ENCODE results near the gene SEPSECS. TPM values are rescaled to one million over a fixed set of nuclear protein-coding genes. Genes with fewer than 3 reads are reported as not detected.

The SEPSECS gene
- polyA plus RNA-seq, 4 donors, result 5.7 to 23.0 (median 16.7) TPM

- FAIRE-seq, result no peak
- Histone ChIP-seq H3K4me1 (ENCODE audit: control insufficient read depth in 3 of 3, insufficient read depth in 2 of 3, low read depth in 1 of 3, low read length in 2 of 3) (no peaks in the 10 kb centered on the region), H3K27me3 (ENCODE audit: control insufficient read depth in 3 of 3, insufficient read depth in 3 of 3, low read length in 3 of 3) (no peaks in the 10 kb centered on the region), H3K36me3 (ENCODE audit: control insufficient read depth in 3 of 3, insufficient read depth in 2 of 3, low read depth in 1 of 3, low read length in 3 of 3) (peaks cover 0 to 8% (median 3%) of the 10 kb centered on the region in 3 donors), H3K27ac (ENCODE audit: low read depth in 1 of 3, low read length in 2 of 3) (no peak overlapping the region), H3K4me3 (ENCODE audit: low read depth in 1 of 3, low read length in 3 of 3) (no peak overlapping the region), H3K9me3 (ENCODE audit: control insufficient read depth in 2 of 2, insufficient read depth in 1 of 2, low read depth in 1 of 2, low read length in 1 of 2) (no peaks in the 10 kb centered on the region)
- no peak for DNase-seq
- WGBS, 3 donors, result 73 to 86% (median 78%) methylated on average over 3 of the region's 3 CpGs
Measured at GRCh38 chr4:25123236-25123635, 37.0 kb downstream of the SEPSECS start.

GRCh38 chr4:25120146-25120940 lies 39.9 kb downstream of the SEPSECS start:
- H3K36me3 ChIP-seq (ENCODE audit: control insufficient read depth in 3 of 3, insufficient read depth in 2 of 3, low read depth in 1 of 3, low read length in 3 of 3), result peaks cover 0 to 4% (median 3%) of the 10 kb centered on the region in 3 donors
- WGBS, 3 donors, result 82 to 92% (median 89%) methylated on average over 3 of the region's 3 CpGs
- no peak for FAIRE-seq

GRCh38 chr4:25117716-25118472 lies 42.4 kb downstream of the SEPSECS start:
- no peak for FAIRE-seq
- 89 to 92% (median 89%) methylated on average over 6 of the region's 6 CpGs for WGBS, 3 donors

More at GRCh38 chr4:25120146-25120940, 39.9 kb downstream of the SEPSECS start:
- Histone ChIP-seq H3K4me1 (ENCODE audit: control insufficient read depth in 3 of 3, insufficient read depth in 2 of 3, low read depth in 1 of 3, low read length in 2 of 3) (no peaks in the 10 kb centered on the region), H3K9me3 (ENCODE audit: control insufficient read depth in 2 of 2, insufficient read depth in 1 of 2, low read depth in 1 of 2, low read length in 1 of 2) (no peaks in the 10 kb centered on the region), H3K27ac (ENCODE audit: low read depth in 1 of 3, low read length in 2 of 3) (no peak overlapping the region), H3K4me3 (ENCODE audit: low read depth in 1 of 3, low read length in 3 of 3) (no peak overlapping the region), H3K27me3 (ENCODE audit: control insufficient read depth in 3 of 3, insufficient read depth in 3 of 3, low read length in 3 of 3) (no peaks in the 10 kb centered on the region)
- no peak for DNase-seq

GRCh38 chr4:25117274-25117673 lies 43.0 kb downstream of the SEPSECS start:
- WGBS, 3 donors, result 91 to 97% (median 95%) methylated on average over 4 of the region's 4 CpGs
- Histone ChIP-seq H3K27ac (ENCODE audit: low read depth in 1 of 3, low read length in 2 of 3) (no peak overlapping the region), H3K36me3 (ENCODE audit: control insufficient read depth in 3 of 3, insufficient read depth in 2 of 3, low read depth in 1 of 3, low read length in 3 of 3) (peaks cover 0 to 3% (median 0%) of the 10 kb centered on the region in 3 donors), H3K4me1 (ENCODE audit: control insufficient read depth in 3 of 3, insufficient read depth in 2 of 3, low read depth in 1 of 3, low read length in 2 of 3) (no peaks in the 10 kb centered on the region), H3K9me3 (ENCODE audit: control insufficient read depth in 2 of 2, insufficient read depth in 1 of 2, low read depth in 1 of 2, low read length in 1 of 2) (no peaks in the 10 kb centered on the region), H3K4me3 (ENCODE audit: low read depth in 1 of 3, low read length in 3 of 3) (no peak overlapping the region), H3K27me3 (ENCODE audit: control insufficient read depth in 3 of 3, insufficient read depth in 3 of 3, low read length in 3 of 3) (peaks cover 0 to 2% (median 0%) of the 10 kb centered on the region in 3 donors)
- FAIRE-seq, result no peak
- no peak for DNase-seq

More at GRCh38 chr4:25117716-25118472, 42.4 kb downstream of the SEPSECS start:
- no peaks in the 10 kb centered on the region for H3K9me3 ChIP-seq (ENCODE audit: control insufficient read depth in 2 of 2, insufficient read depth in 1 of 2, low read depth in 1 of 2, low read length in 1 of 2)
- DNase-seq, result no peak
- H3K36me3 ChIP-seq (ENCODE audit: control insufficient read depth in 3 of 3, insufficient read depth in 2 of 3, low read depth in 1 of 3, low read length in 3 of 3), result peaks cover 0 to 3% (median 0%) of the 10 kb centered on the region in 3 donors
- peaks cover 0 to 2% (median 0%) of the 10 kb centered on the region in 3 donors for H3K27me3 ChIP-seq (ENCODE audit: control insufficient read depth in 3 of 3, insufficient read depth in 3 of 3, low read length in 3 of 3)
- H3K27ac ChIP-seq (ENCODE audit: low read depth in 1 of 3, low read length in 2 of 3), result no peak overlapping the region
- no peaks in the 10 kb centered on the region for H3K4me1 ChIP-seq (ENCODE audit: control insufficient read depth in 3 of 3, insufficient read depth in 2 of 3, low read depth in 1 of 3, low read length in 2 of 3)
- H3K4me3 ChIP-seq (ENCODE audit: low read depth in 1 of 3, low read length in 3 of 3), result no peak overlapping the region

- DNase-seq (no peak), FAIRE-seq (no peak)
- Histone ChIP-seq H3K27ac (ENCODE audit: low read depth in 1 of 3, low read length in 2 of 3) (no peak overlapping the region), H3K27me3 (ENCODE audit: control insufficient read depth in 3 of 3, insufficient read depth in 3 of 3, low read length in 3 of 3) (peaks cover 0 to 2% (median 0%) of the 10 kb centered on the region in 3 donors), H3K4me3 (ENCODE audit: low read depth in 1 of 3, low read length in 3 of 3) (no peak overlapping the region), H3K9me3 (ENCODE audit: control insufficient read depth in 2 of 2, insufficient read depth in 1 of 2, low read depth in 1 of 2, low read length in 1 of 2) (no peaks in the 10 kb centered on the region), H3K36me3 (ENCODE audit: control insufficient read depth in 3 of 3, insufficient read depth in 2 of 3, low read depth in 1 of 3, low read length in 3 of 3) (peaks cover 0 to 3% (median 0%) of the 10 kb centered on the region in 3 donors), H3K4me1 (ENCODE audit: control insufficient read depth in 3 of 3, insufficient read depth in 2 of 3, low read depth in 1 of 3, low read length in 2 of 3) (no peaks in the 10 kb centered on the region)
- 72 to 82% (median 73%) methylated on average over 13 of the region's 13 CpGs for WGBS, 3 donors
Measured at GRCh38 chr4:25113915-25114904, 46.0 kb downstream of the SEPSECS start.

- FAIRE-seq (no peak), DNase-seq (no peak)
- Histone ChIP-seq H3K36me3 (ENCODE audit: control insufficient read depth in 3 of 3, insufficient read depth in 2 of 3, low read depth in 1 of 3, low read length in 3 of 3) (peaks cover 0 to under 1% (median 0%) of the 10 kb centered on the region in 3 donors), H3K27me3 (ENCODE audit: control insufficient read depth in 3 of 3, insufficient read depth in 3 of 3, low read length in 3 of 3) (peaks cover 0 to 2% (median 0%) of the 10 kb centered on the region in 3 donors), H3K27ac (ENCODE audit: low read depth in 1 of 3, low read length in 2 of 3) (no peak overlapping the region), H3K9me3 (ENCODE audit: control insufficient read depth in 2 of 2, insufficient read depth in 1 of 2, low read depth in 1 of 2, low read length in 1 of 2) (no peaks in the 10 kb centered on the region), H3K4me3 (ENCODE audit: low read depth in 1 of 3, low read length in 3 of 3) (no peak overlapping the region), H3K4me1 (ENCODE audit: control insufficient read depth in 3 of 3, insufficient read depth in 2 of 3, low read depth in 1 of 3, low read length in 2 of 3) (no peaks in the 10 kb centered on the region)
- WGBS, 3 donors, result 80 to 90% (median 83%) methylated on average over 3 of the region's 3 CpGs
Measured at GRCh38 chr4:25112995-25113380, 47.3 kb downstream of the SEPSECS start.

GRCh38 chr4:25112366-25112994 lies 47.8 kb downstream of the SEPSECS start:
- 85 to 92% (median 90%) methylated on average over 11 of the region's 11 CpGs for WGBS, 3 donors

More at GRCh38 chr4:25112366-25112994, 47.8 kb downstream of the SEPSECS start:
- DNase-seq, result no peak
- FAIRE-seq, result no peak
- H3K36me3 ChIP-seq (ENCODE audit: control insufficient read depth in 3 of 3, insufficient read depth in 2 of 3, low read depth in 1 of 3, low read length in 3 of 3), result no peaks in the 10 kb centered on the region
- H3K27ac ChIP-seq (ENCODE audit: low read depth in 1 of 3, low read length in 2 of 3), result no peak overlapping the region
- no peak overlapping the region for H3K4me3 ChIP-seq (ENCODE audit: low read depth in 1 of 3, low read length in 3 of 3)
- no peaks in the 10 kb centered on the region for H3K9me3 ChIP-seq (ENCODE audit: control insufficient read depth in 2 of 2, insufficient read depth in 1 of 2, low read depth in 1 of 2, low read length in 1 of 2)
- H3K4me1 ChIP-seq (ENCODE audit: control insufficient read depth in 3 of 3, insufficient read depth in 2 of 3, low read depth in 1 of 3, low read length in 2 of 3), result no peaks in the 10 kb centered on the region
- H3K27me3 ChIP-seq (ENCODE audit: control insufficient read depth in 3 of 3, insufficient read depth in 3 of 3, low read length in 3 of 3), result peaks cover 0 to 2% (median 0%) of the 10 kb centered on the region in 3 donors

Data from small intestine (tissue), 7 donors.